Keratinocyte (primary cell): Measurements from ENCODE around the gene F9. TPM values are rescaled to one million over a fixed set of nuclear protein-coding genes. Genes with fewer than 3 reads are reported as not detected.

ENCODE experiments used
- DNase-seq: peaks from one replicate; pipeline ENCODE4 v3.0.0-alpha.2; 2011; ENCODE audit warnings: low read depth, missing footprints, low spot score
- FAIRE-seq: peaks from 2 replicates; lab custom pipeline; 2011; peaks lifted over from hg19 to GRCh38; lab: Jason Lieb, UNC
- H2AFZ ChIP-seq: 2 replicates; pipeline ENCODE4 v1.6.0; 2012; ENCODE audit warnings: low read length, control low read depth, inconsistent platforms; ENCODE audit not compliant: control insufficient read depth
- H3K27ac ChIP-seq: 2 replicates; pipeline ENCODE4 v1.5.1; 2011; ENCODE audit warnings: low read length; ENCODE audit not compliant: control insufficient read depth, insufficient read depth
- H3K27me3 ChIP-seq: 3 replicates; pipeline ENCODE4 v1.6.0; 2011; ENCODE audit warnings: low read length; ENCODE audit not compliant: control insufficient read depth, insufficient read depth; ENCODE audit errors: extremely low read depth
- H3K36me3 ChIP-seq, 2 experiments: 2 replicates in 1 of 2; 3 replicates in 1 of 2; pipeline ENCODE4 v1.5.1; 2011; ENCODE audit warnings: low read length in 2 of 2, mild to moderate bottlenecking in 1 of 2; ENCODE audit not compliant: control insufficient read depth in 2 of 2, insufficient read depth in 2 of 2; ENCODE audit errors: extremely low read depth in 1 of 2
- H3K4me1 ChIP-seq: 3 replicates; pipeline ENCODE4 v1.5.1; 2011; ENCODE audit warnings: low read length; ENCODE audit not compliant: control insufficient read depth, insufficient read depth; ENCODE audit errors: extremely low read depth
- H3K4me2 ChIP-seq: 3 replicates; pipeline ENCODE4 v1.6.0; 2011; ENCODE audit warnings: low read depth, low read length; ENCODE audit not compliant: control insufficient read depth, insufficient read depth; ENCODE audit errors: extremely low read depth
- H3K4me3 ChIP-seq, 3 experiments: fragments of 200-600 bp in 1 of 3; sonication (generic) in 1 of 3; 2 replicates in 2 of 3; 3 replicates in 1 of 3; pipeline ENCODE4 v1.5.1; 2011 to 2016; ENCODE audit warnings: low read length in 3 of 3, mild to moderate bottlenecking in 3 of 3, control low read depth in 2 of 3, inconsistent platforms in 1 of 3, low read depth in 1 of 3, mixed read lengths in 1 of 3, mixed run types in 1 of 3, moderate library complexity in 1 of 3; ENCODE audit not compliant: control insufficient read depth in 2 of 3, insufficient read depth in 2 of 3; ENCODE audit errors: extremely low read depth in 1 of 3
- H3K79me2 ChIP-seq: 2 replicates; pipeline ENCODE4 v1.6.0; 2012; ENCODE audit warnings: low read length; ENCODE audit not compliant: control insufficient read depth, insufficient read depth
- H3K9ac ChIP-seq: 3 replicates; pipeline ENCODE4 v1.6.0; 2011; ENCODE audit warnings: low read length; ENCODE audit not compliant: control insufficient read depth, insufficient read depth; ENCODE audit errors: extremely low read depth
- H3K9me1 ChIP-seq: 3 replicates; pipeline ENCODE4 v1.6.0; 2011; ENCODE audit warnings: low read length; ENCODE audit not compliant: control insufficient read depth, insufficient read depth; ENCODE audit errors: extremely low read depth
- H3K9me3 ChIP-seq: 2 replicates; pipeline ENCODE4 v1.5.1; 2012; ENCODE audit warnings: low read depth, low read length; ENCODE audit not compliant: control insufficient read depth
- H4K20me1 ChIP-seq: 3 replicates; pipeline ENCODE4 v1.6.0; 2011; ENCODE audit warnings: low read length; ENCODE audit not compliant: control insufficient read depth, insufficient read depth; ENCODE audit errors: extremely low read depth
- EZH2 ChIP-seq: IDR thresholded peaks from one replicate; pipeline ENCODE4 v1.6.1; 2012; ENCODE audit warnings: inconsistent platforms, mild to moderate bottlenecking, low read length, moderate library complexity
- dilution Hi-C: fragments of 300-500 bp; cut with MboI; formaldehyde crosslinking; loops from one replicate; pipeline ENCODE4 v1.7.0; 2020; ENCODE audit warnings: low sequenced_read_pairs; ENCODE audit not compliant: extremely low pct_ligation_motif_present
- polyA plus RNA-seq, 5 experiments: library from polyadenylated mRNA; depleted of rRNA in 3 of 5; stranded (reverse) in 3 of 5; stranded (forward) in 1 of 5; unstranded in 1 of 5; fragments of >200 nt; gene quantifications; 1 replicate in 1 of 5; 2 replicates in 3 of 5; 3 replicates in 1 of 5; pipeline versions ENCODE4 v1.2.1 to v1.2.3, GENCODE V29; 2011 to 2012; ENCODE audit warnings: missing spikeins in 2 of 5, low read depth in 1 of 5, low replicate concordance in 1 of 5
- TF ChIP-seq, protein P1 (sequence below), 3 experiments: IDR thresholded peaks in 1 of 3; conservative IDR thresholded peaks in 1 of 3; optimal IDR thresholded peaks in 1 of 3; 2 replicates in 2 of 3; 3 replicates in 1 of 3; pipeline versions ENCODE3 to v1.5.1; 2011; ENCODE audit warnings: low read length in 3 of 3, mild to moderate bottlenecking in 3 of 3, moderate library complexity in 2 of 3, control low read depth in 1 of 3, inconsistent platforms in 1 of 3; ENCODE audit not compliant: insufficient read depth in 2 of 3; ENCODE audit errors: extremely low read depth in 1 of 3

The F9 gene
- polyA plus RNA-seq, 1 donor (not counting 4 experiments of a cell fraction or from before 2014, with no cell fraction given), result not detected

DNA sequence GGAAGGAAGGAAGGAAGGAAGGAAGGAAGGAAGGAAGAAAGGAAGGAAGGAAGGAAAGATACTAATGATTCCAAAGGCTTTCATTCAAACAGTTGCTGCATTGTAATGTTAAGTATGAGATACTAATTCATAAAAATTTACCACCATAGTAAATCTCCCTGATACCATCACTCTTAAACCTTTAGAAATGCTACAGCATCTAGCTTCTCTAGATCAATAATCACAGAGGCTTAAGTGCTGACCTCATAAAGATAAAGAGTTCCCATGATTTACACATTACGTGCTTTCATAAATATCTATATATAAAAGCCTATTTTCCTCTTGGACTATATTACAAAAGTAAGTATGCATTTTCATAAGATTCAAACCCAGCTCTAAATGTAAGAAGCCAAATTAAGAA is 36.4 kb downstream of the F9 start:
- Histone ChIP-seq H3K9me3 (no peaks in the 10 kb centered on the region), H3K9me1 (no peaks in the 10 kb centered on the region), H3K4me3 (no peak overlapping the region), H3K36me3 (no peaks in the 10 kb centered on the region), H2AFZ (no peak overlapping the region), H3K4me1 (no peaks in the 10 kb centered on the region), H3K79me2 (no peaks in the 10 kb centered on the region), H3K9ac (no peak overlapping the region), H3K4me2 (no peak overlapping the region), H4K20me1 (no peaks in the 10 kb centered on the region), H3K27ac (no peak overlapping the region), H3K27me3 (no peaks in the 10 kb centered on the region)
- DNase-seq (no peak), FAIRE-seq (no peak)
- dilution Hi-C loops, result no loop called here
- TF ChIP-seq EZH2, result no peak

DNA sequence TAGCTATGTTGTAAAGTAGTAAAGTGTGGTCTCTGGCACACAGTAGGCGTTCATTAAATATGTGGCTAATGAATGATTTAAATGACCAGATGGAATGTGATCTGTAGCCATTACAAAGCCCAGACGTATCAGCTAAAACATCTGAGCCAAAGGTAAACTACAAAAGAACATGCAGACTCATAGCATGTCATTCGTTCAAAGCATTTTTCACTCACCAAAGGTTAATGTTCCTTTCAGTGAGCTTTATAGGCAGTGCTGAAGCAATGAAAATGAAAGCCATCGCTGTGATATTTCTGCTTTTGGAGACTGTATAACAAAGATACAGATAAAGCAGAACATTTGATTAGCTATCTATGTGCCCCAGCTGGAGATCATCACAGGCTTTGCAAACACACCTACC is 50.5 kb downstream of the F9 start:
- FAIRE-seq, result no peak

More for the DNA sequence above, 50.5 kb downstream of the F9 start:
- H3K9me1 ChIP-seq, result no peaks in the 10 kb centered on the region
- TF ChIP-seq, protein P1, sequence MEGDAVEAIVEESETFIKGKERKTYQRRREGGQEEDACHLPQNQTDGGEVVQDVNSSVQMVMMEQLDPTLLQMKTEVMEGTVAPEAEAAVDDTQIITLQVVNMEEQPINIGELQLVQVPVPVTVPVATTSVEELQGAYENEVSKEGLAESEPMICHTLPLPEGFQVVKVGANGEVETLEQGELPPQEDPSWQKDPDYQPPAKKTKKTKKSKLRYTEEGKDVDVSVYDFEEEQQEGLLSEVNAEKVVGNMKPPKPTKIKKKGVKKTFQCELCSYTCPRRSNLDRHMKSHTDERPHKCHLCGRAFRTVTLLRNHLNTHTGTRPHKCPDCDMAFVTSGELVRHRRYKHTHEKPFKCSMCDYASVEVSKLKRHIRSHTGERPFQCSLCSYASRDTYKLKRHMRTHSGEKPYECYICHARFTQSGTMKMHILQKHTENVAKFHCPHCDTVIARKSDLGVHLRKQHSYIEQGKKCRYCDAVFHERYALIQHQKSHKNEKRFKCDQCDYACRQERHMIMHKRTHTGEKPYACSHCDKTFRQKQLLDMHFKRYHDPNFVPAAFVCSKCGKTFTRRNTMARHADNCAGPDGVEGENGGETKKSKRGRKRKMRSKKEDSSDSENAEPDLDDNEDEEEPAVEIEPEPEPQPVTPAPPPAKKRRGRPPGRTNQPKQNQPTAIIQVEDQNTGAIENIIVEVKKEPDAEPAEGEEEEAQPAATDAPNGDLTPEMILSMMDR (optimal IDR thresholded peaks at IDR 0.05 in 1 of 3, IDR thresholded peaks at IDR 0.05 in 1 of 3, conservative IDR thresholded peaks at IDR 0.05 in 1 of 3; ENCODE audit: extremely low read depth in 1 of 3, insufficient read depth in 2 of 3, low read length in 3 of 3), result no peak
- no peak for TF ChIP-seq EZH2
- no peak overlapping the region for H2AFZ ChIP-seq
- no peaks in the 10 kb centered on the region for H3K27me3 ChIP-seq
- dilution Hi-C loops, result no loop called here
- H3K9me3 ChIP-seq, result no peaks in the 10 kb centered on the region
- H3K9ac ChIP-seq, result no peak overlapping the region
- H3K36me3 ChIP-seq, result no peaks in the 10 kb centered on the region
- H4K20me1 ChIP-seq, result no peaks in the 10 kb centered on the region
- H3K27ac ChIP-seq, result no peak overlapping the region
- no peaks in the 10 kb centered on the region for H3K4me1 ChIP-seq
- H3K4me3 ChIP-seq, result no peak overlapping the region
- no peaks in the 10 kb centered on the region for H3K79me2 ChIP-seq
- H3K4me2 ChIP-seq, result no peak overlapping the region
- DNase-seq, result no peak
